ENCODE results near the gene RNASEH2C. TPM values are rescaled to one million over a fixed set of nuclear protein-coding genes. Genes with fewer than 3 reads are reported as not detected.

RNASEH2C gene
- total RNA-seq, 1 experiment from 2014 or later, result 96.2 TPM

GRCh38 chr11:65718964-65719492 lies 1.6 kb downstream of the RNASEH2C start:
- Histone ChIP-seq H2AFZ (ENCODE audit: low read length) (no peak overlapping the region), H4K20me1 (ENCODE audit: low read length) (peaks cover 14% of the 10 kb centered on the region; the same call in 1 of the 2 replicates), H3F3A (ENCODE audit: low read length, unreplicated experiment) (no peaks in the 10 kb centered on the region), H3K9me3 (ENCODE audit: low read length) (no peaks in the 10 kb centered on the region), H3K27ac (ENCODE audit: low read length) (no peak overlapping the region), H3K79me2 (ENCODE audit: low read length) (peaks cover 38% of the 10 kb centered on the region), H3K36me3 (ENCODE audit: low read depth, low read length) (peaks cover 49% of the 10 kb centered on the region), H3K4me2 (ENCODE audit: low read length) (peak overlapping the region; percentile 86), H3K9me2 (replicated peaks; ENCODE audit: low read length) (no peaks in the 10 kb centered on the region), H3K4me1 (ENCODE audit: insufficient read depth, low read length) (peaks cover 15% of the 10 kb centered on the region), H3K4me3 (ENCODE audit: low read length) (peak overlapping the region; percentile 74), H3K27me3 (ENCODE audit: low read length) (no peaks in the 10 kb centered on the region), H3K9ac (ENCODE audit: low read length) (peak overlapping the region; percentile 76)
- ATAC-seq (peak; percentile 29), DNase-seq (no peak)
- CTCF ChIA-PET, result interaction anchor here (0.6 to 1.5 kb wide), 4 partner anchors 51 to 268 kb away, joined by 3 to 5 read pairs (median 4); no protein-coding TSS in a partner anchor
- intact Hi-C loops (cut with micrococcal nuclease), result loop anchor here (10.0 kb wide), 1 partner anchor 266 kb away; no protein-coding TSS in a partner anchor
- BruUV-seq (replicated peaks), result no TSS peak
- 0 out of 2 replicates have a peak, but pooled peaks have one; percentile 7 for TF ChIP-seq CTCF (conservative IDR thresholded peaks at IDR 0.05; ENCODE audit: low read depth, low read length)
- TF ChIP-seq EZH2phosphoT487 (IDR thresholded peaks at IDR 0.05; ENCODE audit: borderline replicate concordance, low read length), result no peak
- TF ChIP-seq EZH2 (IDR thresholded peaks at IDR 0.05; ENCODE audit: low read length, unreplicated experiment), result no peak
- POLR2A ChIA-PET (ENCODE audit: unreplicated experiment), result interaction anchor here (0.7 to 1.9 kb wide), 2 partner anchors 141 to 227 kb away, joined by 4 to 9 read pairs; partner anchors contain the start of gene MUS81

- ChIA-PET CTCF (interaction anchor here (1.1 kb wide), 1 partner anchor 51 kb away, joined by 3 read pairs; no protein-coding TSS in a partner anchor), POLR2A (ENCODE audit: unreplicated experiment) (no interaction called here)
- intact Hi-C loops (cut with micrococcal nuclease), result loop anchor here (10.0 kb wide), 1 partner anchor 266 kb away; no protein-coding TSS in a partner anchor
- peaks cover 15% of the 10 kb centered on the region for H3K4me1 ChIP-seq (ENCODE audit: insufficient read depth, low read length)
- ATAC-seq, result no peak
- no peak overlapping the region for H3K27ac ChIP-seq (ENCODE audit: low read length)
- DNase-seq, result no peak
- H3K27me3 ChIP-seq (ENCODE audit: low read length), result no peaks in the 10 kb centered on the region
- TF ChIP-seq CTCF (conservative IDR thresholded peaks at IDR 0.05; ENCODE audit: low read depth, low read length) (no peak), EZH2 (IDR thresholded peaks at IDR 0.05; ENCODE audit: low read length, unreplicated experiment) (no peak), EZH2phosphoT487 (IDR thresholded peaks at IDR 0.05; ENCODE audit: borderline replicate concordance, low read length) (no peak)
- peaks cover 40% of the 10 kb centered on the region for H3K79me2 ChIP-seq (ENCODE audit: low read length)
- 0 out of 2 replicates have a peak overlapping the region, but pooled peaks have one; percentile 76 for H3K9ac ChIP-seq (ENCODE audit: low read length)
- H3K4me2 ChIP-seq (ENCODE audit: low read length), result peak overlapping the region; percentile 86
- peaks cover 53% of the 10 kb centered on the region for H3K36me3 ChIP-seq (ENCODE audit: low read depth, low read length)
- H4K20me1 ChIP-seq (ENCODE audit: low read length), result peaks cover 14% of the 10 kb centered on the region; the same call in 1 of the 2 replicates
- peak overlapping the region; percentile 74 for H3K4me3 ChIP-seq (ENCODE audit: low read length)
- no peaks in the 10 kb centered on the region for H3F3A ChIP-seq (ENCODE audit: low read length, unreplicated experiment)
- H3K9me3 ChIP-seq (ENCODE audit: low read length), result no peaks in the 10 kb centered on the region
- H2AFZ ChIP-seq (ENCODE audit: low read length), result no peak overlapping the region
- no peaks in the 10 kb centered on the region for H3K9me2 ChIP-seq (replicated peaks; ENCODE audit: low read length)
- BruUV-seq (replicated peaks), result no TSS peak
Measured at GRCh38 chr11:65718531-65718930, 2.1 kb downstream of the RNASEH2C start.

- Histone ChIP-seq H3K9ac (ENCODE audit: low read length) (no peak overlapping the region), H3K9me2 (replicated peaks; ENCODE audit: low read length) (no peaks in the 10 kb centered on the region), H2AFZ (ENCODE audit: low read length) (no peak overlapping the region), H3K9me3 (ENCODE audit: low read length) (no peaks in the 10 kb centered on the region), H3K4me2 (ENCODE audit: low read length) (peak overlapping the region; percentile 86), H3K27ac (ENCODE audit: low read length) (no peak overlapping the region), H4K20me1 (ENCODE audit: low read length) (peaks cover 14% of the 10 kb centered on the region; the same call in 1 of the 2 replicates), H3K4me1 (ENCODE audit: insufficient read depth, low read length) (peaks cover 17% of the 10 kb centered on the region), H3K79me2 (ENCODE audit: low read length) (peaks cover 47% of the 10 kb centered on the region), H3K27me3 (ENCODE audit: low read length) (no peaks in the 10 kb centered on the region), H3K4me3 (ENCODE audit: low read length) (no peak overlapping the region), H3F3A (ENCODE audit: low read length, unreplicated experiment) (no peaks in the 10 kb centered on the region), H3K36me3 (ENCODE audit: low read depth, low read length) (peaks cover 56% of the 10 kb centered on the region)
- POLR2A ChIA-PET (ENCODE audit: unreplicated experiment), result no interaction called here
- ATAC-seq (no peak), DNase-seq (no peak)
- intact Hi-C loops (cut with micrococcal nuclease), result loop anchor here (10.0 kb wide), 1 partner anchor 267 kb away; no protein-coding TSS in a partner anchor
- no peak for TF ChIP-seq CTCF (conservative IDR thresholded peaks at IDR 0.05; ENCODE audit: low read depth, low read length)
- TF ChIP-seq EZH2phosphoT487 (IDR thresholded peaks at IDR 0.05; ENCODE audit: borderline replicate concordance, low read length), result no peak
- TF ChIP-seq EZH2 (IDR thresholded peaks at IDR 0.05; ENCODE audit: low read length, unreplicated experiment), result no peak
- BruUV-seq (replicated peaks), result no TSS peak
- CTCF ChIA-PET, result no interaction called here
Measured at GRCh38 chr11:65717906-65718305, 2.7 kb downstream of the RNASEH2C start.

All from PC-3 (cell line).